Stimulated activated CD8-positive, alpha-beta memory T cell treated with anti-CD3 and anti-CD28 coated beads, Interleukin-2, amount 100 ng/mL, for 1 hour (primary cell): ENCODE data around the gene CIRBP.

Source experiments
- DNase-seq, 2 donors: peaks; one replicate each; pipeline ENCODE4 v3.0.0-alpha.2; 2020; ENCODE audit warnings: low read depth in 2 of 2

CIRBP gene

DNA sequence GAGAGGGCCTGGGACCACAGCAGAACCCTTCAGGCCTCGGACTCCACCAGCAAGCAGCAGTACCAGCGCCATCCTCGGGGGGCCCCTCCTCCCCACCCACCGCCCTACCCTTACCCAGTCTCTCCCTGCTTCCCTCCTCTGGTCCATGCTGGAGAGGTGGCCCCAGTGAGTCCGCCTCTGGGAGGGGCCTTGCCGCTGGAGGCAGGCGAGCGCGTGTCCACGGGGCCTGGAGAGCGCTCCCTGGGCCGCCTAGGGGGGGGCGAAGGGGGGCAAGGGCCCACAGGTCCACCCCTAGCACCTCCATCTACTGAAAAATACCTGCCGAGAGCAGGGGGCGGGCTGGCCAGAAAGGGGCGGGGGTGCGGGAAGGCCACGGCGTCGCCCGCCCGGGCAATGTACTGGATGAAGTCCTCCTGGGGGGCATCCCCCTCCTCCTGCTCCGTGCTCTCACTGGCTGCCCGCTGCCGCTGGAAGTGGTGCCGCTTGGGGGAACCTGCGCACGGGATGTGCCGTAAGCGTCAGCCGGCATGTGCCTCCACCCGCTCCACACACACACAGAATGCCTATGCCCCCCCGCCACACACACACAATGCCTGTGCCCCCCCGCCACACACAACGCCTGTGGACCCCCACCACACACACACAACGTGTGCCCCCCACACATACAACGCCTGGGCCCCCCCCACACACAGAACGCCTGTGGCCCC, 38.2 kb upstream of the CIRBP start:
- no peak for DNase-seq

DNA sequence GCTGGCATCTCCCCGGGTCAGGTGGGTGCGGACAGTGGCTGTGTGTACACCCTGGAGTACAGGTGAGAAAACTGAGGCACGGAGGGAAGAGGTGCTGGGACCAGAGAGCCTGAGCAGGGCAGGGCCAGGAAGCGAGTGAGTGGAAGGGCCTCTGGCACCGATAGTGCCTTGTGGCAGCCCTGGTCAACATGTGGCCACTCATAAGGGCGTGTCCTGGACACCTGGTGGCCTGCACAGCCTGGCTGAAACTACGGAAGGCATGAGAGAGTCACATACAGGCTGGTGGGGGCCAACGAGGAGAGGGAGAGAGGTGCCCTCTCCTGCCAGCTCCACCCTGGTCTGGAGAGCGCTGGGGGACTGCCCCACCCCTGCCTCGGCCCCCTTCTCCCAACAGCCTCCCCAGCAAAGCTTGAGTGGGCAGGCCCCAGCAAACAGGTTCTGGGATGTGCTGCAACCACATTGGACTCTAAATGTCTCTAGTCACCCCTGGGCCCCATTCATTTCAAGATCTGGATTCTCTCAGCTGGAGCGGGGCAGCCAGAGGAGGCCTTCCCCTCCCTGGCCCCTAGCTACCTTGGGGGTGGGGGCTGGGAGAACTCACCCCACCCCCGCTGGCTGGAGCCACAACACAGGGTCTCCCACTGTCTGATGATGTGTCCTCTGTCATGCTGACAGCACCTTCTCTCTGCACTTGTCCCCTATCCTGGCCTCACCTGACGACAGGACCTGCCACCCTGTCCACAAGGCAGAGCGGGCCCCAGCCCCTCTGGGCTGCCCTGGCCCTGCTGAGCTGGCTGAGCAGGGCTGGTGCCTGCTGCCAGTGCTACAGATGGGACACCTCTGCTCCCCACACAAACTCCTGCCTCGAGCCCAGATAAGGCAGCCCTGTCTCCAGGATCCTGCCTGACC, 37.1 kb upstream of the CIRBP start:
- no peak for DNase-seq

DNA sequence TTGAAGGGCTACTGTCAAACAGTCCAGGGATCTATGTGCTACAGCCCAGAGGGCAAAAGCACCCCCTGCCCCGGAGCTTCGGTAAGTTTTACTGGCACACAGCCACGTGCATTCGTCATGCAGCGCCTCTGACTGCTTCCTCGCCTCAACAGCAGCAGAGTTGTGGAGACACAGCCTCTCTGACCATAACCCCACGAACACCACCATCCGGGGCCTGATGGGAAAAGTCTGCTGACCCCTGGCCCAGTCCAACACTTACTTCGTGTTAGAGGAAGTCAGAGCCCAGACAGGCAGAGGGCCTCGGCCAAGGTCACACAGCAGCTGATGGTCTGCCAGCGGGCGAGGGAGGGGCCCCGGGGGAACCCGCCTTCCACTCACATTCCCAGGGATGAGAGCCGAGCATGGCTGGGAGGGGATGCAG, 36.5 kb upstream of the CIRBP start:
- no peak for DNase-seq

DNA sequence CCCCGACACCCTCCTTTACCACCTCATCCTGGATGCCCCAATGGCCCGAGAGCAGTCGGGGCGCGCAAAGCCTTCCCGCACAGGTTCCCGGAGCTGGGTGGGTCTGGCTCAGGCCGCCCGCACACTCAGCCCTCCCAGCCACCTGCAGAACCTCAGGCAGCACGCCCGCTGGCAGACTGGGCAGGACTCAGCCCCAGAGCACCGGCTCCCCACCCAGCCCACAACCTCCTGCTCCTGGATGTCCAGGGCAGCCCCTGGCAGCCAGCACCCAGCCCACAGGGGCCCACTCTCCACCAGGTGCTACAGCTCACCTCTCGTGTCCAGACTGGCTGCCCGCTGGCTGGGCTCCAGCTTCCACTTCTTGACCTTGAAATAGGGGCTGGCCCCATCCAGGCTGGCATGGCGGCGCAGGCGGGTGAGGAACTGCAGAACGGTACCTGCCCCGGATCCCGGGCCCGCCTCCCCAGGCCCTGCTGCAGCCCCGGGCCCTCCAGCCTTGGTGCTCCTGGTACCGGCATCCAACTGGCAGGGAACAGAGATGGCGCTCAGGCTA, 35.9 kb upstream of the CIRBP start:
- DNase-seq, result no peak

DNA sequence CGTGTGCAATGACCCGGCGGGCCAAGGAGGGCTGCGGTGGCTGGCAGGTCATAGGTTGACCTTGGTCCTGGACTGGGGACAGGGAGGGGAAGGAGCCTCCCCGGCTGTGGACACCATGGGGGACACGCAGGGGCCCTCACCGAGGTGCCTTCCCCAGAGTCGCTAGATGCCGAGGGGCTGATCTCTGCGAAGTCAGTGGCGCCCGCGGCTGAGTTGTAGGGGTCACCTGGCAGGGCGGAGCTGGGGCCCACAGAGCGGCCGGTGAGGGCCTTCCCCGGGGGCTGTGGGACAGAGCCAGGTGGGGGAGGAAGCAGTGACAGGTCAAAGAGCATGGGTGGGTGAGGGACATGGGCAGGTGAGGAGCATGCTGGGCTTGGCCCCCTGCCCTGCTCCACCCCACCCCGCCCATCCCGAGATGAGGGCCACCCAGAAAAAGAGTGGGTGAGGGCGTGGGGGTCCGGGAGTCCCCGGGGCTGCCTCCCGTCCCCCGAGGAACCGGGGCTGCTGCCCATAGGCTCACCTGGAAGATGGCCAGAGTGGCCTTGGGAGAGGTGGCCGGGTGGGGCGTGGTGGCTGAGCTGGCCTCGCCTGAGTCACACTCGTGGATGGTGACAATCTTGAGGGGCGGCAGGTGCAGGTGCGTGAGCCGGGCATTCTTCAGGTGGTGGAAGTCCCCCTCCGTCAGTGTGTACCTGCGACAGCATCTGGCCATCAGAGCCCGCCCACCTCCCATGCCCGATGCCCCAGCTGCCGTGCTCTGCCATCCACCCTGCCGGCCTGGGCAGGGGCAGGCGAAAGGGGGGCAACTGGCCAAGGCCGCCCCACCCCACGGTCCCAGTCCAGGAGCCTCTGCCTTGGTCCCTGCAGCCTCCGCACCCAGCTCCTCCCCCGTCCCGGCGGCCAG, 34.8 kb upstream of the CIRBP start:
- DNase-seq, result no peak

- no peak for DNase-seq
Measured at GRCh38 chr19:1234955-1235380, 34.2 kb upstream of the CIRBP start.

- no peak for DNase-seq
Measured at GRCh38 chr19:1235625-1236538, 33.2 kb upstream of the CIRBP start.

DNA sequence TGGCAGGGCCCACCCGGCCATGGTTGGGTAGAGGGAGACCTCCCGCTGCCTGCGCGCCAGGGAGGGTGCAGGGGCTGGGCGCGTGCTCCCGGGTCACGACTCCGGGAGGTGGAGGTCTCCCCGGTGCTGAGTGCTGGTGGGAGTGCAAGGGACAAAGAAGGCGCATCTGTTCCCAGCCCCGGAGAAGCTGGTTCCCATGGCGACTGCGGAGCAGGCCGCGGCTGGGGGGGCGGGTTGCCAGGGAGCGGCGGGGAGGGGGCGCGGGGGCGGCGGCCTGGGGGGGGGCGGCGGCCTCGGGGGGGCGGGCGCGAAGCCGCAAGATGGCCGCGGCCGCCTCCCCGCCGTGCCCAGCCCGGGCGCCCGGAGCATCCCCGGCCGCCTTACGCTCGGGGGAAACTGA, 32.6 kb upstream of the CIRBP start:
- no peak for DNase-seq

DNA sequence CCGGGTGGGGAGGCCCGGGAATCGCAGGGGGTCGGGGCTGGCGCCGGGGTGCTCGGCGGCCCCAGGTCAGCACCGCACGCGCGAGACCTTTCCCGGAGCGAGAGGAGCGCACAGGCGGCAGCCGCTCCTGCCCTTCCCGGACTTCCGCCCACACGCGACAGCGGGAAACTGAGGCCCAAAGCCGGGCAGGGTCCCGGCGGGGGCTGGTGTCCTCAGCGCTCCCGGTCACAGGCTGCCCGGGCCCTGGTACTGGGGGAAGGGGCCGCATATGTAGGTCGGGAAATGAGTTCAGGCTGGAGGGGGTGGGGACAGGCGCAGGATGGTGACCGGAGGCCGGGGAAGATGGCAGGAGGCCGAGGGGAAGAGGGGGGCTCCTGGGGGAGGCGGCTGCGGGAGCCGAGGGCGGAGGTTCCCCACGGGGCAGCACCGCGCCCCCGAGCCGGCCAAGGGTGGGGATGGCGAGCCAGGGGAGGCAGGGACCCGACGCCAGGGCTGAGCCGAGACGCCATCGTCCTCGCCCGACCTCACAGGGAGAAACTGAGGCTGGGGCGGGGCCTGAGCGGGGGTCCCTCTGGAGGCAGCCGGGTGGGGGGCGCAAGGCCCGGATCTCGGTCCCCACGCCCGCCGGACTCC, 32.0 kb upstream of the CIRBP start:
- DNase-seq, result no peak

GRCh38 chr19:1237754-1238368, 31.3 kb upstream of the CIRBP start, which contains the start of gene CBARP:
TSS of gene CBARP (minus strand) at chr19:1238005. CDS start at chr19:1236100, 1,905 bp downstream.
- no peak for DNase-seq

GRCh38 chr19:1238369-1239303, 30.5 kb upstream of the CIRBP start:
- DNase-seq, result no peak

DNA sequence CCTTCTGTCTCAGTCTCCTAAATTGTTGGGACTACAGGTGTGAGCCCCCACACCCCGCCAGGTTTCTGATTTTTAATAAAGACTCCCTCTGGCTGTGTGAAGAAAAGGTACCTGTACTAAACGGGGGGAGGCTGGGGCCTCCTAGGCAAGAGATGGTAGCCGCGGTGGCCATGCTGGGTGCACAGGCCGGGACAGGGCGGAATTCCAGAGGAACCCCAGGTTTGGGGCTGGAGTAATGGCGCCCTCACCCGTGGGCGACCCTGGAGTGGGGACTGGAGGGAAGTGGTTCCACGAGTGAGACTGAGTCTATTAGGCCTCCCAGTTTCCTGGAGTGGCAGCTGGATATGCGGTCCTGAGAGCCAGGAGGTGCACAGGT, 29.7 kb upstream of the CIRBP start:
- no peak for DNase-seq

DNA sequence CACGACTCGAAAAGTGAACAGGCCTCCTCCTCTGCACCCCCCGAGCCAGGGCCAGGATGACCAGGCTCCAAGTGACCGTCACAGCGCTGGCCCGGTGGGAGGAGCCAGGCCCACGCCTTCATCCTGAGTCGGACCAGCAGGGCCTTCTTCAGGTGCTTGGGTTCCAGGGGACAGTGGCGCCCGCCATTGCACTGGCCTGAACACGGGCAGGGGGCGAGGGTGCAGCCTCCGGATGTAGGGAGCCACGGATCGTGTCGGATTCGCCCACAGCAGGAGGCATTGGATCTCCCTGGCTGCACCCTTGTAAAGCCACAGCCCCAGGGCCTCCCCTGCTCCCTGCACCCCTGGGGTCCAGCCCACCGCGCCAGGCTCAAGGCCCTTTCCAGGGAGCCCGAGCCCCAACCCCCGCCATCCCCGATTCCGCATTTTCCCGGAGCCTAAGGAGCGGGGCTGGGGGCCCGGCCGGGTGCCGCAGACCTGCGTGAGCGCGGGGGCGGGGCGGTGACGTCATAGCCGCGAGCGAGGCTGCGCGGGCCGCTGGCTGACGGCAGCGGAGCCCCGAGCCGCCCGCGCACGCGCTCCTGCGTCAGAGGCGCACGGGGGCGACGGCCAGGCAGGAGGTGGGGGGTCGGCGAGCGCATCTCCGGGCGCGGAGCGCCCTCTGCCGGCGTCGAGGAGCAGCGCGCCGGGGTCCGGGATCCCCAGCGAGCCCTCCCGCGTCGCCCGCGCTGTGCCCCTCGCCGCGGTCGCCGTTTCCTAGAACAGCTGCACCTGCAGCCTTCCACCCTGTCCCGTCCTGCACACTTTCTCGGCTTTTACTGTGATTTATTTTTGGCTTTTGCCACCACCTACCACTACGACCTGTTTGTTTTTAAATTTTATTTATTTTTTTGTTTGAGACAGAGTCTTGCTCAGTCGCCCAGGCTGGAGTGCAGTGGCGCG, 29.1 kb upstream of the CIRBP start:
- DNase-seq, result peak; percentile 83 to 89

GRCh38 chr19:1240925-1241324, 28.2 kb upstream of the CIRBP start:
- DNase-seq, result no peak

DNA sequence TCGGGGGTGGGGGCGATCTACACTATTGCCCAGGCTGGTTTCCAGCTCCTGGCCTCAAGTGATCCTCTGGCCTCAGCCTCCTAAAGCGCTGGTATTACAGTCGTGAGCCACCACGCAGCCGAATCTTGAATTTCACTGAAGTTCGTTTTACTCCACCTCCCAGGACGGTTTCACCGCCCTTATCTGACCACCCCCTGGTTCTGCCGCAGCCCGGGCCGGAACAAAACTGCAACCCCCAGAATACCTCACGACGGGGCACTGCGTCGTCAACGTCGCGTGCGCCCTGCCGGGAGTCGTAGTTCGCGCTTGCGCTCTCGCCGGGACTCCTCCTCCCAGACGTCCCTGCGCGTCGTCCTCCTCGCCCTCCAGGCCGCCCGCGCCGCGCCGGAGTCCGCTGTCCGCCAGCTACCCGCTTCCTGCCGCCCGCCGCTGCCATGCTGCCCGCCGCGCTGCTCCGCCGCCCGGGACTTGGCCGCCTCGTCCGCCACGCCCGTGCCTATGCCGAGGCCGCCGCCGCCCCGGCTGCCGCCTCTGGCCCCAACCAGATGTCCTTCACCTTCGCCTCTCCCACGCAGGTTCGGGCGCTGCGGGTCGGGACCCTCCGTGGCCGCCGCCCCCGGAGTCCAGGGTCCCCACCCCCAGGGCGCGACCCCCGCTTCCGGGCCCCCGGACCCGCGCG, 27.6 kb upstream of the CIRBP start, which contains the start of gene ATP5F1D:
Gene ATP5F1D, plus strand, starts transcription at position 335 of the 679 bp plus-strand sequence. Its CDS starts 100 bp downstream, at position 435.
- DNase-seq, result peak; percentile 86 to 92
